ENCODE data around the gene GRAMD1C.

GRAMD1C gene

DNA sequence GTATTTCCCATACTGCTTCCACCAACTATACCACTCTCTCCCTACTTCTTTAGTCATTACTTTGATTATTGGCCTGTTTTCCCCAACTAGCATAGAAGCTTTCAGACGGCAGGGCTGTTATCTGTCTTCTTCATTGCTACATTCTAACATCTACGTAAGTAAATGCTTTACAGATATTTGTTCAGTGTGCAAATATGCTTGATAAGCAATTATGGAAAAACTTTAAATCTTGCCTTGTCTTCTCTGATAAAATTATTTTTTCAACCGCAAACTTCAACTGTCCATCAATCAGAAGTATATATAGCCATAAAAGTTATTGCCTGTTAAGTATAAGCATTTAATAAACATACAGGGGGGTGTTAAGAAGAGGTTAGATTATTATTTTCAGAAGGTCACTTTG, 145.0 kb downstream of the GRAMD1C start:
- H2BK120ac ChIP-seq (ENCODE audit: low read depth, low read length) = no peak overlapping the region
- no peaks in the 10 kb centered on the region for H3K9me3 ChIP-seq (ENCODE audit: control insufficient read depth, low read length)
- H3K23ac ChIP-seq (ENCODE audit: low read length in 2 of 2) = no peak overlapping the region
- H2BK5ac ChIP-seq (ENCODE audit: low read depth, low read length, poor library complexity, severe bottlenecking) = no peak overlapping the region
- no peak overlapping the region for H3K14ac ChIP-seq (ENCODE audit: low read length in 2 of 2)
- no peak overlapping the region for H4K8ac ChIP-seq (ENCODE audit: low read length)
- H3K27ac ChIP-seq (ENCODE audit: low read length, poor library complexity, severe bottlenecking) = no peak overlapping the region
- no peak overlapping the region for H3K18ac ChIP-seq (ENCODE audit: low read depth in 1 of 2, low read length in 2 of 2)
- H3K4me1 ChIP-seq (ENCODE audit: control insufficient read depth, insufficient read depth, low read depth, low read length) = no peaks in the 10 kb centered on the region
- no peak overlapping the region for H2AFZ ChIP-seq (ENCODE audit: low read depth, low read length)
- H3K4me2 ChIP-seq (ENCODE audit: low read length, poor library complexity, severe bottlenecking) = no peak overlapping the region
- 100% methylated on average over 1 of the region's 3 CpGs for WGBS
- H3K27me3 ChIP-seq (ENCODE audit: control insufficient read depth in 1 of 2, insufficient read depth in 1 of 2, low read length in 2 of 2) = no peaks in the 10 kb centered on the region
- H3K36me3 ChIP-seq (ENCODE audit: control insufficient read depth in 1 of 2, insufficient read depth in 2 of 2, low read depth in 1 of 2, low read length in 2 of 2) = peaks cover 0 to 41% of the 10 kb centered on the region in 2 experiments
- no peak overlapping the region for H3K4me3 ChIP-seq (ENCODE audit: insufficient read depth in 1 of 2, low read depth in 1 of 2, low read length in 2 of 2)
- no peak overlapping the region for H3K9ac ChIP-seq (ENCODE audit: low read length)
- H4K91ac ChIP-seq (ENCODE audit: low read length) = no peak overlapping the region
- no peak for DNase-seq
- H2BK12ac ChIP-seq (ENCODE audit: low read length in 2 of 2) = no peak overlapping the region
- no peak overlapping the region for H3K4ac ChIP-seq (ENCODE audit: low read depth in 1 of 2, low read length in 2 of 2)
- H3K79me1 ChIP-seq (replicated peaks; ENCODE audit: low read length, poor library complexity, severe bottlenecking) = no peaks in the 10 kb centered on the region
- H2AK5ac ChIP-seq (ENCODE audit: low read length, severe bottlenecking) = no peak overlapping the region
- H2BK15ac ChIP-seq (ENCODE audit: low read depth, poor library complexity, severe bottlenecking) = no peak overlapping the region

DNA sequence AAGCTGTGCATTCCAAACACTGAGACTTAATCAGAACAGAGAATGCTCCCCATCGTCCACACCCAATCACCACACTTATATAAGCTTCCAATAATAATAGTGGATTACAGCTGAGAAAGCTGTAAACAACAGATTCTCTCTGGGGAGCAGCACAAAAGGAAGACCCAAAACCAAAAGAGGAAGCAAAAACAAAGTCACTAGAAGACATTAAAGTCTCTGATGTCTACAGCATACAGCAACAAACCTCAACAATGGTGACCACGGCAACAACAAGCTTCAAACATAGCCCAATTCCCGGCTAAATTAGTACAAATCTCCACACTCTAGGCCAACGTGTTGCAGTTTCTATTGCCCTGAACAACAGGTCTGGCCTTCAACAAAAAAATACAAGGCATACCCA, 147.0 kb downstream of the GRAMD1C start:
- Histone ChIP-seq H2BK15ac (ENCODE audit: low read depth, poor library complexity, severe bottlenecking) (no peak overlapping the region), H2AFZ (ENCODE audit: low read depth, low read length) (no peak overlapping the region), H4K8ac (ENCODE audit: low read length) (no peak overlapping the region), H3K23ac (ENCODE audit: low read length in 2 of 2) (no peak overlapping the region), H2BK12ac (ENCODE audit: low read length in 2 of 2) (no peak overlapping the region), H4K91ac (ENCODE audit: low read length) (no peak overlapping the region), H3K79me1 (replicated peaks; ENCODE audit: low read length, poor library complexity, severe bottlenecking) (no peaks in the 10 kb centered on the region), H2AK5ac (ENCODE audit: low read length, severe bottlenecking) (no peak overlapping the region), H3K36me3 (ENCODE audit: control insufficient read depth in 1 of 2, insufficient read depth in 2 of 2, low read depth in 1 of 2, low read length in 2 of 2) (peaks cover 0 to 26% of the 10 kb centered on the region in 2 experiments), H2BK120ac (ENCODE audit: low read depth, low read length) (no peak overlapping the region), H3K18ac (ENCODE audit: low read depth in 1 of 2, low read length in 2 of 2) (no peak overlapping the region), H3K9me3 (ENCODE audit: control insufficient read depth, low read length) (no peaks in the 10 kb centered on the region), H3K4me1 (ENCODE audit: control insufficient read depth, insufficient read depth, low read depth, low read length) (no peaks in the 10 kb centered on the region), H3K27me3 (ENCODE audit: control insufficient read depth in 1 of 2, insufficient read depth in 1 of 2, low read length in 2 of 2) (no peaks in the 10 kb centered on the region), H2BK5ac (ENCODE audit: low read depth, low read length, poor library complexity, severe bottlenecking) (no peak overlapping the region), H3K14ac (ENCODE audit: low read length in 2 of 2) (no peak overlapping the region), H3K27ac (ENCODE audit: low read length, poor library complexity, severe bottlenecking) (no peak overlapping the region), H3K4me2 (ENCODE audit: low read length, poor library complexity, severe bottlenecking) (no peak overlapping the region), H3K9ac (ENCODE audit: low read length) (no peak overlapping the region), H3K4me3 (ENCODE audit: insufficient read depth in 1 of 2, low read depth in 1 of 2, low read length in 2 of 2) (no peak overlapping the region), H3K4ac (ENCODE audit: low read depth in 1 of 2, low read length in 2 of 2) (no peak overlapping the region)
- DNase-seq = no peak
- 77% methylated on average over 4 of the region's 4 CpGs for WGBS

All from mesenchymal stem cell (in vitro differentiated cells and primary cell).